HCT116 (cell line): ENCODE measurements around the gene GRK1. TPM values are rescaled to one million over a fixed set of nuclear protein-coding genes. Genes with fewer than 3 reads are reported as not detected.

Source experiments
- ATAC-seq: fragments of 200-7000 bp; cut with Tn5 transposase; 2 replicates; pipeline ENCODE4 v1.9.1; 2020; ENCODE audit warnings: mild to moderate bottlenecking, moderate library complexity
- BruUV-seq: library from RNA; stranded (reverse); fragments of 400-500 nt; replicated peaks from 2 replicates; lab custom pipeline; 2021; lab: Mats Ljungman, UMichigan
- CTCF ChIA-PET: fragments of 300-600 bp; sonication (Branson Sonifier 250); formaldehyde crosslinking; loops from one replicate; lab custom pipeline; 2021; ENCODE audit warnings: antibody characterized with exemption; lab: Charles Lee
- POLR2A ChIA-PET: fragments of 300-600, 350-600 bp; sonication (Branson Sonifier 250); formaldehyde crosslinking; loops from one replicate; lab custom pipeline; 2021; ENCODE audit warnings: antibody characterized with exemption; lab: Charles Lee
- RAD21 ChIA-PET, 2 experiments: fragments of 300-600 bp; sonication (Branson Sonifier 250); formaldehyde crosslinking; loops; one replicate each; lab custom pipeline; 2023; ENCODE audit warnings: low total read pairs in 2 of 2; ENCODE audit not compliant: uncharacterized antibody in 2 of 2, unreplicated experiment in 2 of 2, low non-redundant PET in 1 of 2; lab: Charles Lee
- DNase-seq: peaks from one replicate; pipeline ENCODE4 v3.0.0-alpha.2; 2010; ENCODE audit warnings: low read depth, low spot score
- H2AFZ ChIP-seq: fragments of 200-600 bp; shearing (Covaris generic), sonication (generic); 2 replicates; pipeline ENCODE4 v1.6.1; 2017; ENCODE audit warnings: low read depth, mixed run types, mixed read lengths, antibody characterized with exemption, low read length; ENCODE audit not compliant: poor library complexity, severe bottlenecking
- H3K27ac ChIP-seq: 2 replicates; pipeline ENCODE4 v1.5.1; 2012; ENCODE audit warnings: low read depth, low read length
- H3K27me3 ChIP-seq: fragments of 200-600 bp; sonication (generic); 2 replicates; pipeline ENCODE4 v1.6.1; 2016; ENCODE audit warnings: mixed run types, low read length, mixed read lengths; ENCODE audit not compliant: insufficient read depth
- H3K36me3 ChIP-seq, 2 experiments: fragments of 200-500 bp in 1 of 2; fragments of 200-600 bp in 1 of 2; sonication (Bioruptor generic) in 1 of 2; sonication (generic) in 1 of 2; 2 replicates each; pipeline versions ENCODE4 v1.5.1 to v1.6.1; 2014 to 2016; ENCODE audit warnings: low read length in 2 of 2, inconsistent platforms in 1 of 2, mixed read lengths in 1 of 2, mixed run types in 1 of 2; ENCODE audit not compliant: insufficient read depth in 2 of 2, control insufficient read depth in 1 of 2
- H3K4me1 ChIP-seq, 2 experiments: fragments of 200-600 bp in 1 of 2; sonication (generic) in 1 of 2; 2 replicates each; pipeline versions ENCODE4 v1.5.1 to v1.6.1; 2012 to 2017; ENCODE audit warnings: low read length in 2 of 2, inconsistent platforms in 1 of 2, mild to moderate bottlenecking in 1 of 2, mixed read lengths in 1 of 2, mixed run types in 1 of 2, moderate library complexity in 1 of 2; ENCODE audit not compliant: insufficient read depth in 2 of 2, control insufficient read depth in 1 of 2
- H3K4me2 ChIP-seq: fragments of 200-600 bp; sonication (generic); 2 replicates; pipeline ENCODE4 v1.6.1; 2017; ENCODE audit warnings: mixed run types, low read length, mixed read lengths
- H3K4me3 ChIP-seq, 2 experiments: fragments of 200-600 bp in 1 of 2; sonication (generic) in 1 of 2; replicated peaks in 1 of 2; 2 replicates each; pipeline ENCODE4 v1.5.1; 2011 to 2016; ENCODE audit warnings: low read length in 2 of 2, control low read depth in 1 of 2, low read depth in 1 of 2, mild to moderate bottlenecking in 1 of 2, mixed read lengths in 1 of 2, mixed run types in 1 of 2
- H3K79me2 ChIP-seq: fragments of 200-600 bp; sonication (generic); 2 replicates; pipeline ENCODE4 v1.6.1; 2017; ENCODE audit warnings: mild to moderate bottlenecking, mixed run types, low read length, moderate library complexity, mixed read lengths; ENCODE audit not compliant: insufficient read depth
- H3K9ac ChIP-seq: fragments of 200-600 bp; sonication (generic); 2 replicates; pipeline ENCODE4 v1.6.1; 2016; ENCODE audit warnings: low read length, mixed read lengths
- H3K9me2 ChIP-seq: fragments of 200-600 bp; sonication (generic), shearing (Covaris generic); 2 replicates; pipeline ENCODE4 v1.6.1; 2017; ENCODE audit warnings: mixed run types, mild to moderate bottlenecking, moderate library complexity; ENCODE audit not compliant: insufficient read depth
- H3K9me3 ChIP-seq, 2 experiments: fragments of 200-500 bp in 1 of 2; fragments of 200-600 bp in 1 of 2; sonication (Bioruptor generic) in 1 of 2; sonication (generic) in 1 of 2; 2 replicates each; pipeline ENCODE4 v1.6.1; 2014 to 2017; ENCODE audit warnings: low read length in 2 of 2, mixed read lengths in 2 of 2, inconsistent platforms in 1 of 2, low read depth in 1 of 2, mild to moderate bottlenecking in 1 of 2, mixed run types in 1 of 2, moderate library complexity in 1 of 2; ENCODE audit not compliant: control insufficient read depth in 1 of 2, insufficient read depth in 1 of 2
- H4K20me1 ChIP-seq: fragments of 200-600 bp; sonication (generic), shearing (Covaris generic); 2 replicates; pipeline ENCODE4 v1.6.1; 2017; ENCODE audit warnings: mixed run types, mild to moderate bottlenecking, moderate library complexity; ENCODE audit not compliant: insufficient read depth
- CBX3 ChIP-seq: IDR thresholded peaks from 2 replicates; pipeline ENCODE4 v1.6.1; 2012; ENCODE audit warnings: low read depth
- CEBPB ChIP-seq: IDR thresholded peaks from 2 replicates; pipeline ENCODE4 v1.6.1; 2012; ENCODE audit warnings: low read depth
- ELF1 ChIP-seq: IDR thresholded peaks from 2 replicates; pipeline ENCODE4 v1.6.1; 2012; ENCODE audit warnings: low read depth, borderline replicate concordance
- EZH2 ChIP-seq: fragments of 200-600 bp; sonication (generic); IDR thresholded peaks from 2 replicates; pipeline ENCODE4 v1.6.1; 2017; ENCODE audit warnings: antibody characterized with exemption, mixed run types
- EZH2phosphoT487 ChIP-seq: fragments of 200-600 bp; IDR thresholded peaks from 2 replicates; pipeline ENCODE4 v1.6.1; 2018; ENCODE audit warnings: antibody characterized with exemption, borderline replicate concordance
- FOSL1 ChIP-seq: IDR thresholded peaks from 2 replicates; pipeline ENCODE4 v1.6.1; 2012; ENCODE audit warnings: low read depth
- JUND ChIP-seq: IDR thresholded peaks from 2 replicates; pipeline ENCODE4 v1.6.1; 2012
- POLR2AphosphoS5 ChIP-seq: IDR thresholded peaks from 2 replicates; pipeline ENCODE4 v1.6.1; 2011; ENCODE audit warnings: mild to moderate bottlenecking, low read depth, low read length, moderate library complexity
- YY1 ChIP-seq: IDR thresholded peaks from 2 replicates; pipeline ENCODE4 v1.6.1; 2011; ENCODE audit warnings: low read length, low read depth, moderate library complexity, mild to moderate bottlenecking; ENCODE audit not compliant: insufficient replicate concordance; ENCODE audit errors: extremely low read depth
- ZFX ChIP-seq: fragments of 450-650 bp; IDR thresholded peaks from 2 replicates; pipeline ENCODE4 v1.6.1; 2017
- intact Hi-C: fragments of 100-400 bp; cut with micrococcal nuclease; formaldehyde crosslinking; loops from 2 replicates; pipeline ENCODE4 v1.10.0; 2022
- total RNA-seq: library from RNA; stranded (reverse); gene quantifications from one replicate; pipeline ENCODE4 v1.2.1, GENCODE V29; 2021; ENCODE audit not compliant: unreplicated experiment
- TF ChIP-seq, protein P1 (sequence below): IDR thresholded peaks from 2 replicates; pipeline ENCODE4 v1.6.1; 2011; ENCODE audit warnings: mild to moderate bottlenecking, low read length, moderate library complexity; ENCODE audit not compliant: insufficient replicate concordance; ENCODE audit errors: extremely low read depth
- TF ChIP-seq, protein P2 (sequence below), 3 experiments: fragments of 200-600 bp in 1 of 3; sonication (generic) in 1 of 3; IDR thresholded peaks in 2 of 3; conservative IDR thresholded peaks in 1 of 3; 2 replicates each; pipeline ENCODE4 v1.5.1; 2012 to 2017; ENCODE audit warnings: low read depth in 2 of 3, low read length in 2 of 3, antibody characterized with exemption in 1 of 3, borderline replicate concordance in 1 of 3, control low read depth in 1 of 3, mild to moderate bottlenecking in 1 of 3, mixed read lengths in 1 of 3, mixed run types in 1 of 3, moderate library complexity in 1 of 3; ENCODE audit not compliant: insufficient read depth in 1 of 3
- TF ChIP-seq, protein P3 (sequence below): IDR thresholded peaks from 2 replicates; pipeline ENCODE4 v1.6.1; 2012

The GRK1 gene
- total RNA-seq, 1 experiment from 2014 or later, result not detected

DNA sequence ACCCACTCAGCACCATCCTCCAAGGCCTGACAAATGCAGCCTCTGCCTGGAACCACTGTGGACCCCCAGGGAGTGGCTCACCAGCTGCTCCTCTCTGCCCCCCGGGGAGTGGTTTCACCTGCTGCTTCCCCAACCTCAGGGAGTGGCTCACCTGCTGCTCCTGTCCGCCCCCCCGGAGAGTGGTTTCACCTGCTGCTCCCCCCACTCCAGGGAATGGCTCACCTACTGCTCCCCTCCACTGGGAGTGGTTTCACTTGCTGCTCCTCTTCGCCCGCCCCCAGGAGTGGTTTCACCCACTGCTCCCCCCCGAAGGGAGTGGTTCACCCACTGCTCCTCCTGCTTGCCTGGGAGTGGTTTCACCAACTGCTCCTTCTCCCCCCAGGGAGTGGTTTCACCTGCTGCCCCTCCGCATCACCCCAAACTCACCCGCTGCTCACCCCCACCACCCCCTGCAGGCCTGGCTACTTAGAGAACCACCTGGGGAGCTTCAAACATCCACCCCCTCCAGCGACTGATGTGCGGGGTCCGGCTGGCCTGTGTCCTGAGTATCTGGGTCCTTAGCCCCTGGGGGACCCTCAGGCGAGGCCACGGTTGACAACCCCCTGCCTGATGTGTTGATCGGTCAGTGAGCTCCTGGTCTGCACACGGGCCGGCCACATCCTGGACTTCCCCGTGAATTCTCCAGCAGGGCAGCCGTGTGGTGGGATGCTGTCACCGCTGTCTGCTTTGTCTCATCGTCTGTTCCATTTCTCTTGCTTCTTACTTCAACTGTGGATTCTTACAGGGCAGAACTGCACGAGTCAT is 77.4 kb downstream of the GRK1 start:
- DNase-seq, result no peak
- no peaks in the 10 kb centered on the region for H3K79me2 ChIP-seq
- no peak overlapping the region for H3K9ac ChIP-seq
- RAD21 ChIA-PET, result no interaction called here
- no peak overlapping the region for H3K27ac ChIP-seq
- no peaks in the 10 kb centered on the region for H3K36me3 ChIP-seq
- H3K9me3 ChIP-seq, result no peaks in the 10 kb centered on the region
- no peaks in the 10 kb centered on the region for H4K20me1 ChIP-seq
- no TSS peak for BruUV-seq
- no peak overlapping the region for H3K4me2 ChIP-seq
- H3K9me2 ChIP-seq, result no peaks in the 10 kb centered on the region
- no peak overlapping the region for H3K4me3 ChIP-seq
- TF ChIP-seq, protein P1, sequence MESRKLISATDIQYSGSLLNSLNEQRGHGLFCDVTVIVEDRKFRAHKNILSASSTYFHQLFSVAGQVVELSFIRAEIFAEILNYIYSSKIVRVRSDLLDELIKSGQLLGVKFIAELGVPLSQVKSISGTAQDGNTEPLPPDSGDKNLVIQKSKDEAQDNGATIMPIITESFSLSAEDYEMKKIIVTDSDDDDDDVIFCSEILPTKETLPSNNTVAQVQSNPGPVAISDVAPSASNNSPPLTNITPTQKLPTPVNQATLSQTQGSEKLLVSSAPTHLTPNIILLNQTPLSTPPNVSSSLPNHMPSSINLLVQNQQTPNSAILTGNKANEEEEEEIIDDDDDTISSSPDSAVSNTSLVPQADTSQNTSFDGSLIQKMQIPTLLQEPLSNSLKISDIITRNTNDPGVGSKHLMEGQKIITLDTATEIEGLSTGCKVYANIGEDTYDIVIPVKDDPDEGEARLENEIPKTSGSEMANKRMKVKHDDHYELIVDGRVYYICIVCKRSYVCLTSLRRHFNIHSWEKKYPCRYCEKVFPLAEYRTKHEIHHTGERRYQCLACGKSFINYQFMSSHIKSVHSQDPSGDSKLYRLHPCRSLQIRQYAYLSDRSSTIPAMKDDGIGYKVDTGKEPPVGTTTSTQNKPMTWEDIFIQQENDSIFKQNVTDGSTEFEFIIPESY, result no peak
- TF ChIP-seq FOSL1 (no peak), ZFX (no peak), CEBPB (no peak)
- TF ChIP-seq, all 23 proteins: peak for 0
- ChIA-PET CTCF (no interaction called here), POLR2A (no interaction called here)
- Histone ChIP-seq H3K27me3 (no peaks in the 10 kb centered on the region), H3K4me1 (peaks cover 9 to 14% of the 10 kb centered on the region in 2 experiments), H2AFZ (no peak overlapping the region)
- intact Hi-C loops, result no loop called here
- no peak for ATAC-seq

DNA sequence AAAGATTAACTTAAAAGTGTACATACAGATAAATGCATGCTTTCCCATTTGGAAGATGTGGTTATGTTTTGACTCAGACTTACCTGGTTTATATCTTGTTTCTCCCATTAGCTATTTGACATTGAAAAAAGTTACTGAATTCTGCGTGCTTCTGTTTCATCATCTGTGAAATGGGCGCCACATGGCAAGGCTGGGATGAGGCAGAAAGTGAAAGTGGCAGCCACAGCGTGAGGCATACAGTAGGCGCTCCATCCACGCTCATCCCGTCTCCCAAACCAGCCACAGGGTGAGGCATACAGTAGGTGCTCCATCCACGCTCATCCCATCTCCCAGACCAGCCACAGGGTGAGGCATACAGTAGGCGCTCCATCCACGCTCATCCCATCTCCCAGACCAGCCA is 78.0 kb downstream of the GRK1 start:
- Histone ChIP-seq H3K9ac (no peak overlapping the region), H3K9me2 (no peaks in the 10 kb centered on the region), H3K27me3 (no peaks in the 10 kb centered on the region), H3K36me3 (no peaks in the 10 kb centered on the region), H3K9me3 (no peaks in the 10 kb centered on the region), H2AFZ (no peak overlapping the region), H3K4me1 (peaks cover 9 to 14% of the 10 kb centered on the region in 2 experiments), H3K79me2 (no peaks in the 10 kb centered on the region), H3K4me3 (no peak overlapping the region), H3K27ac (no peak overlapping the region), H4K20me1 (no peaks in the 10 kb centered on the region), H3K4me2 (no peak overlapping the region)
- CTCF ChIA-PET, result no interaction called here
- RAD21 ChIA-PET, result no interaction called here
- intact Hi-C loops, result no loop called here
- POLR2A ChIA-PET, result no interaction called here
- no peak for ATAC-seq
- DNase-seq, result no peak
- BruUV-seq, result no TSS peak
- TF ChIP-seq JUND, result no peak
- no peak for TF ChIP-seq POLR2AphosphoS5
- no peak for TF ChIP-seq EZH2phosphoT487
- no peak for TF ChIP-seq EZH2
- TF ChIP-seq FOSL1, result no peak
- TF ChIP-seq, protein P2, sequence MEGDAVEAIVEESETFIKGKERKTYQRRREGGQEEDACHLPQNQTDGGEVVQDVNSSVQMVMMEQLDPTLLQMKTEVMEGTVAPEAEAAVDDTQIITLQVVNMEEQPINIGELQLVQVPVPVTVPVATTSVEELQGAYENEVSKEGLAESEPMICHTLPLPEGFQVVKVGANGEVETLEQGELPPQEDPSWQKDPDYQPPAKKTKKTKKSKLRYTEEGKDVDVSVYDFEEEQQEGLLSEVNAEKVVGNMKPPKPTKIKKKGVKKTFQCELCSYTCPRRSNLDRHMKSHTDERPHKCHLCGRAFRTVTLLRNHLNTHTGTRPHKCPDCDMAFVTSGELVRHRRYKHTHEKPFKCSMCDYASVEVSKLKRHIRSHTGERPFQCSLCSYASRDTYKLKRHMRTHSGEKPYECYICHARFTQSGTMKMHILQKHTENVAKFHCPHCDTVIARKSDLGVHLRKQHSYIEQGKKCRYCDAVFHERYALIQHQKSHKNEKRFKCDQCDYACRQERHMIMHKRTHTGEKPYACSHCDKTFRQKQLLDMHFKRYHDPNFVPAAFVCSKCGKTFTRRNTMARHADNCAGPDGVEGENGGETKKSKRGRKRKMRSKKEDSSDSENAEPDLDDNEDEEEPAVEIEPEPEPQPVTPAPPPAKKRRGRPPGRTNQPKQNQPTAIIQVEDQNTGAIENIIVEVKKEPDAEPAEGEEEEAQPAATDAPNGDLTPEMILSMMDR (IDR thresholded peaks at IDR 0.05 in 2 of 3, conservative IDR thresholded peaks at IDR 0.05 in 1 of 3; ENCODE audit: borderline replicate concordance in 1 of 3, insufficient read depth in 1 of 3, low read depth in 2 of 3, low read length in 2 of 3), result no peak
- no peak for TF ChIP-seq ZFX
- no peak for TF ChIP-seq CBX3
- TF ChIP-seq, protein P3, sequence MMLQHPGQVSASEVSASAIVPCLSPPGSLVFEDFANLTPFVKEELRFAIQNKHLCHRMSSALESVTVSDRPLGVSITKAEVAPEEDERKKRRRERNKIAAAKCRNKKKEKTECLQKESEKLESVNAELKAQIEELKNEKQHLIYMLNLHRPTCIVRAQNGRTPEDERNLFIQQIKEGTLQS, result no peak
- TF ChIP-seq YY1, result no peak
- TF ChIP-seq ELF1, result no peak
